Erythroblast (primary cell): ENCODE results near the gene RPS3.

ENCODE experiments used
- GATA1 ChIP-seq: IDR thresholded peaks from 2 replicates; pipeline ENCODE4 v1.6.1; 2011; ENCODE audit warnings: low read depth, mild to moderate bottlenecking, control low read depth, low read length, moderate library complexity
- POLR2A ChIP-seq: IDR thresholded peaks from 2 replicates; pipeline ENCODE4 v1.6.1; 2011; ENCODE audit warnings: mild to moderate bottlenecking, low read length

- TF ChIP-seq POLR2A (no peak), GATA1 (no peak)
These were observed 32.5 kb downstream of the RPS3 start for GRCh38 chr11:75431533-75432525.
